Liver (tissue), 3 donors: ENCODE measurements around the gene TMCO1.

Experiments
- GABPA ChIP-seq, 2 donors: IDR thresholded peaks in 1 of 2; conservative IDR thresholded peaks in 1 of 2; 2 replicates each; pipeline ENCODE4 v1.6.1; 2016; ENCODE audit warnings: antibody characterized with exemption in 2 of 2, mild to moderate bottlenecking in 1 of 2, moderate library complexity in 1 of 2
- JUND ChIP-seq, 2 donors: IDR thresholded peaks; 2 replicates each; pipeline ENCODE4 v1.6.1; 2016; ENCODE audit warnings: antibody characterized with exemption in 2 of 2
- RAD21 ChIP-seq, 2 donors: IDR thresholded peaks; 2 replicates each; pipeline ENCODE4 v1.6.1; 2016; ENCODE audit warnings: antibody characterized with exemption in 2 of 2, mild to moderate bottlenecking in 2 of 2
- REST ChIP-seq: IDR thresholded peaks from 2 replicates; pipeline ENCODE4 v1.6.1; 2016; ENCODE audit warnings: antibody characterized with exemption, mild to moderate bottlenecking
- RXRA ChIP-seq, 2 donors: IDR thresholded peaks; 2 replicates each; pipeline ENCODE4 v1.6.1; 2017 to 2018; ENCODE audit warnings: antibody characterized with exemption in 2 of 2, mild to moderate bottlenecking in 1 of 2
- TAF1 ChIP-seq: conservative IDR thresholded peaks from 2 replicates; pipeline ENCODE4 v1.6.1; 2016; ENCODE audit warnings: antibody characterized with exemption, mild to moderate bottlenecking
- YY1 ChIP-seq: IDR thresholded peaks from 2 replicates; pipeline ENCODE4 v1.6.1; 2016; ENCODE audit warnings: antibody characterized with exemption, mild to moderate bottlenecking
- TF ChIP-seq, protein P1 (sequence below): fragments of 150-350 bp; IDR thresholded peaks from 2 replicates; pipeline ENCODE4 v1.5.1; 2017; ENCODE audit warnings: improper control_type of control experiment, low read depth, low read length; ENCODE audit not compliant: missing input control
- TF ChIP-seq, protein P2 (sequence below): IDR thresholded peaks from 2 replicates; pipeline ENCODE4 v1.6.1; 2016; ENCODE audit warnings: antibody characterized with exemption
- TF ChIP-seq, protein P3 (sequence below): IDR thresholded peaks from 2 replicates; pipeline ENCODE4 v1.6.1; 2016; ENCODE audit warnings: antibody characterized with exemption
- donor health status: healthy.
- donor health status: healthy.

DNA sequence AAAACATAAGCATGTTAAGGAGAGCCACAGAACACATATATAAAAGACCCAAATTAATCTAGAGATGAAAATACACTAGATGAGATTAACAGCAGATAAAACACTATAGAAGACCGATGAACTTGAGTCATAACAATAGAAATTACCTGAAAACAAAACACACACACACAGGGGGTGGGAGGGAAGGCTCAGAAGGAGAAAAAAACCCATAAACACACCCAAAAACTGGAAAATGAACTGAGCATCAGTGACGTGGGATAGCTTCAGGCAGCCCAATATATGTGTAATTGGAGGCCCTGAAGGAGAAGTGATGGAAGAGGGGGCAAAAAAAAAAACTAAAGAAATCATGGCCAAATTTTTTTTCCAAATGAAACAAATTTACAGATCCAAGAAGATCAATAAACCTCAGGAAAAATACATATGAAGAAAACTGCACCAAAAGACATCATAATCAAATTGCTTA, 81.7 kb downstream of the TMCO1 start:
- TF ChIP-seq, protein P1, sequence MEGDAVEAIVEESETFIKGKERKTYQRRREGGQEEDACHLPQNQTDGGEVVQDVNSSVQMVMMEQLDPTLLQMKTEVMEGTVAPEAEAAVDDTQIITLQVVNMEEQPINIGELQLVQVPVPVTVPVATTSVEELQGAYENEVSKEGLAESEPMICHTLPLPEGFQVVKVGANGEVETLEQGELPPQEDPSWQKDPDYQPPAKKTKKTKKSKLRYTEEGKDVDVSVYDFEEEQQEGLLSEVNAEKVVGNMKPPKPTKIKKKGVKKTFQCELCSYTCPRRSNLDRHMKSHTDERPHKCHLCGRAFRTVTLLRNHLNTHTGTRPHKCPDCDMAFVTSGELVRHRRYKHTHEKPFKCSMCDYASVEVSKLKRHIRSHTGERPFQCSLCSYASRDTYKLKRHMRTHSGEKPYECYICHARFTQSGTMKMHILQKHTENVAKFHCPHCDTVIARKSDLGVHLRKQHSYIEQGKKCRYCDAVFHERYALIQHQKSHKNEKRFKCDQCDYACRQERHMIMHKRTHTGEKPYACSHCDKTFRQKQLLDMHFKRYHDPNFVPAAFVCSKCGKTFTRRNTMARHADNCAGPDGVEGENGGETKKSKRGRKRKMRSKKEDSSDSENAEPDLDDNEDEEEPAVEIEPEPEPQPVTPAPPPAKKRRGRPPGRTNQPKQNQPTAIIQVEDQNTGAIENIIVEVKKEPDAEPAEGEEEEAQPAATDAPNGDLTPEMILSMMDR = no peak
- no peak for TF ChIP-seq TAF1
- TF ChIP-seq JUND (IDR thresholded peaks at IDR 0.05) = no peak
- no peak for TF ChIP-seq YY1
- no peak for TF ChIP-seq GABPA (IDR thresholded peaks at IDR 0.05 in 1 of 2, conservative IDR thresholded peaks at IDR 0.05 in 1 of 2)
- TF ChIP-seq REST = no peak
- TF ChIP-seq, protein P2, sequence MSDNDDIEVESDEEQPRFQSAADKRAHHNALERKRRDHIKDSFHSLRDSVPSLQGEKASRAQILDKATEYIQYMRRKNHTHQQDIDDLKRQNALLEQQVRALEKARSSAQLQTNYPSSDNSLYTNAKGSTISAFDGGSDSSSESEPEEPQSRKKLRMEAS = no peak
- no peak for TF ChIP-seq RAD21 (IDR thresholded peaks at IDR 0.05)
- TF ChIP-seq, protein P3, sequence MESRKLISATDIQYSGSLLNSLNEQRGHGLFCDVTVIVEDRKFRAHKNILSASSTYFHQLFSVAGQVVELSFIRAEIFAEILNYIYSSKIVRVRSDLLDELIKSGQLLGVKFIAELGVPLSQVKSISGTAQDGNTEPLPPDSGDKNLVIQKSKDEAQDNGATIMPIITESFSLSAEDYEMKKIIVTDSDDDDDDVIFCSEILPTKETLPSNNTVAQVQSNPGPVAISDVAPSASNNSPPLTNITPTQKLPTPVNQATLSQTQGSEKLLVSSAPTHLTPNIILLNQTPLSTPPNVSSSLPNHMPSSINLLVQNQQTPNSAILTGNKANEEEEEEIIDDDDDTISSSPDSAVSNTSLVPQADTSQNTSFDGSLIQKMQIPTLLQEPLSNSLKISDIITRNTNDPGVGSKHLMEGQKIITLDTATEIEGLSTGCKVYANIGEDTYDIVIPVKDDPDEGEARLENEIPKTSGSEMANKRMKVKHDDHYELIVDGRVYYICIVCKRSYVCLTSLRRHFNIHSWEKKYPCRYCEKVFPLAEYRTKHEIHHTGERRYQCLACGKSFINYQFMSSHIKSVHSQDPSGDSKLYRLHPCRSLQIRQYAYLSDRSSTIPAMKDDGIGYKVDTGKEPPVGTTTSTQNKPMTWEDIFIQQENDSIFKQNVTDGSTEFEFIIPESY = no peak
- no peak for TF ChIP-seq RXRA (IDR thresholded peaks at IDR 0.05)
